Testis (tissue), 2 donors: ENCODE measurements around the gene C1orf116.

Source experiments
- POLR2A ChIP-seq: fragments of 450-650 bp; IDR thresholded peaks from one replicate; pipeline ENCODE4 v1.6.1; 2017; ENCODE audit warnings: antibody characterized with exemption, mild to moderate bottlenecking, moderate library complexity
- TF ChIP-seq, protein P1 (sequence below), 3 experiments: fragments of 450-650 bp in 2 of 3; fragments of 200-600 bp in 1 of 3; sonication (generic) in 1 of 3; IDR thresholded peaks; one replicate each; pipeline ENCODE4 v1.5.1; 2016 to 2019; ENCODE audit warnings: antibody characterized with exemption in 3 of 3, mild to moderate bottlenecking in 2 of 3, moderate library complexity in 1 of 3

DNA sequence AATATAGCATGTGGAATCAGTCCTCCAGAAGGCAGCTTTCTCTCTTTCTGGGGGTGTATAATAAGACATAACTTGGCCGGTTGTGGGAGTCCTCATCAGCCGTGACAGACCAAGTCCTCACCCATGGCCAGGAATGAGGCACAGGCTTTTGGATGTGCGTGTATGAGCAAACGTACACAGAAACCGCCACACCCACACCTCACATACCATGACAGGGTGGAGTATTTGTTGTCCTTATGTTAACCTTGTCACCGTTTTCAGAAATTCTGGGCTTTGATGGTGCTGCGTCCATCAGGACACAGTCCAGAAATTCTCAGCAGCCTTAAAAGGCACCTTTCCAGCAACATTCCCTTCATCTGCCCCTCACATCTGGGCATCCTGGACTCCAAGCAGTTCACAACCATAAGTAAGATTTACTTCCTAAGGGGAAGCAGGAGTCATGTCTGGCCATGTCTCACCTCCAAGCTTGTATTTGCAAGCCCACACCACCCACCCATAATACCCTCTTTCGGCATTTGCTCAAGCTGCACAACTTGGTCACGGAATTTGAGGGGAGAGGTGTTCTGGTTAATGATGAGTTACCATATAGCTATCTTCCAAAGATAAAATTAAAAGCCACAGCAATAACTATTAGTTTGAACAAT, 12.4 kb downstream of the C1orf116 start:
- TF ChIP-seq, protein P1, sequence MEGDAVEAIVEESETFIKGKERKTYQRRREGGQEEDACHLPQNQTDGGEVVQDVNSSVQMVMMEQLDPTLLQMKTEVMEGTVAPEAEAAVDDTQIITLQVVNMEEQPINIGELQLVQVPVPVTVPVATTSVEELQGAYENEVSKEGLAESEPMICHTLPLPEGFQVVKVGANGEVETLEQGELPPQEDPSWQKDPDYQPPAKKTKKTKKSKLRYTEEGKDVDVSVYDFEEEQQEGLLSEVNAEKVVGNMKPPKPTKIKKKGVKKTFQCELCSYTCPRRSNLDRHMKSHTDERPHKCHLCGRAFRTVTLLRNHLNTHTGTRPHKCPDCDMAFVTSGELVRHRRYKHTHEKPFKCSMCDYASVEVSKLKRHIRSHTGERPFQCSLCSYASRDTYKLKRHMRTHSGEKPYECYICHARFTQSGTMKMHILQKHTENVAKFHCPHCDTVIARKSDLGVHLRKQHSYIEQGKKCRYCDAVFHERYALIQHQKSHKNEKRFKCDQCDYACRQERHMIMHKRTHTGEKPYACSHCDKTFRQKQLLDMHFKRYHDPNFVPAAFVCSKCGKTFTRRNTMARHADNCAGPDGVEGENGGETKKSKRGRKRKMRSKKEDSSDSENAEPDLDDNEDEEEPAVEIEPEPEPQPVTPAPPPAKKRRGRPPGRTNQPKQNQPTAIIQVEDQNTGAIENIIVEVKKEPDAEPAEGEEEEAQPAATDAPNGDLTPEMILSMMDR (IDR thresholded peaks at IDR 0.05): no peak
- no peak for TF ChIP-seq POLR2A
